Parathyroid adenoma (tissue), 2 donors: ENCODE measurements around the gene XPO5.
"Not testable (repeated sequence)": the region's sequence is repeated elsewhere in the genome, so short reads cannot be mapped to it uniquely, and the experiment has no call there.

ENCODE experiments used
- H2AFZ ChIP-seq: fragments of 300-600 bp; sonication (generic); one replicate; pipeline ENCODE4 v1.7.0; 2017; ENCODE audit warnings: antibody characterized with exemption, mild to moderate bottlenecking
- H3K27ac ChIP-seq: fragments of 300-600 bp; sonication (generic); one replicate; pipeline ENCODE4 v1.7.0; 2017
- H3K27me3 ChIP-seq: fragments of 300-600 bp; sonication (generic); one replicate; pipeline ENCODE4 v1.7.0; 2017; ENCODE audit warnings: low read length; ENCODE audit not compliant: control insufficient read depth, insufficient read depth
- H3K36me3 ChIP-seq: fragments of 300-600 bp; sonication (generic); one replicate; pipeline ENCODE4 v1.7.0; 2017; ENCODE audit warnings: low read length; ENCODE audit not compliant: control insufficient read depth, insufficient read depth
- H3K4me1 ChIP-seq: fragments of 300-600 bp; sonication (generic); one replicate; pipeline ENCODE4 v1.7.0; 2017; ENCODE audit warnings: control low read depth
- H3K4me2 ChIP-seq: fragments of 300-600 bp; sonication (generic); one replicate; pipeline ENCODE4 v1.7.0; 2017; ENCODE audit warnings: low read length
- H3K4me3 ChIP-seq: fragments of 300-600 bp; sonication (generic); one replicate; pipeline ENCODE4 v1.7.0; 2017; ENCODE audit warnings: low read depth, low read length
- H3K79me2 ChIP-seq: fragments of 300-600 bp; sonication (generic); one replicate; pipeline ENCODE4 v1.7.0; 2017; ENCODE audit warnings: control low read depth
- H3K9ac ChIP-seq: fragments of 300-600 bp; sonication (generic); one replicate; pipeline ENCODE4 v1.7.0; 2017; ENCODE audit warnings: mild to moderate bottlenecking
- H3K9me3 ChIP-seq: fragments of 300-600 bp; sonication (generic); one replicate; pipeline ENCODE4 v1.7.0; 2017; ENCODE audit warnings: low read length; ENCODE audit not compliant: control insufficient read depth
- CTCF ChIP-seq: fragments of 300-600 bp; sonication (generic); IDR thresholded peaks from one replicate; pipeline ENCODE4 v1.7.0; 2017; ENCODE audit warnings: antibody characterized with exemption, mild to moderate bottlenecking
- donor health status: primary hyperparathyroidism.

Gene XPO5

GRCh38 chr6:43608310-43608763 is 32.5 kb upstream of the XPO5 start:
- no peaks in the 10 kb centered on the region for H3K27me3 ChIP-seq
- no peaks in the 10 kb centered on the region for H3K36me3 ChIP-seq

DNA sequence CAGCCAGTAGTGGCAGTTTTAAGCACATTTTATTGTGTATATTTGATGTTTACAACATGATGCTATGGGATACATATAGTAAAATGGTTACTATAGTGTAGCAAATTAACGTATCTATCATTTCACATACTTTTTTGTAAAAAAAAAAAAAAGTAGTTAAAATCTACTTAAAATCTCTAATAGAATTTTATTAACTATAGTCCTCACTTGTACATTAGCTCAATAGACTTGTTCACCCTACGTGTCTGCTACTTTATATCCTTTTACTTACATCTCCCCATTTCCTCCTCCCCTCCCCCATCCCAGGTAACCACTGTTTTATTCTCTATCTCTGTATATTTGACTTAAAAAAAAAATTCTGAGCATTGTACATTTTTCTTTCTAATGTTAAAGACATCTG is 30.2 kb upstream of the XPO5 start:
- H3K4me1 ChIP-seq: peaks cover 2% of the 10 kb centered on the region
- no peak overlapping the region for H3K4me2 ChIP-seq
- H3K79me2 ChIP-seq: no peaks in the 10 kb centered on the region
- no peak overlapping the region for H3K4me3 ChIP-seq
- no peaks in the 10 kb centered on the region for H3K9me3 ChIP-seq
- TF ChIP-seq CTCF: no peak
- H3K27ac ChIP-seq: no peak overlapping the region
- no peak overlapping the region for H2AFZ ChIP-seq
- H3K36me3 ChIP-seq: no peaks in the 10 kb centered on the region
- no peaks in the 10 kb centered on the region for H3K27me3 ChIP-seq
- H3K9ac ChIP-seq: no peak overlapping the region

More at GRCh38 chr6:43608310-43608763, 32.5 kb upstream of the XPO5 start:
- Histone ChIP-seq H3K9me3 (no peaks in the 10 kb centered on the region), H3K4me2 (no peak overlapping the region), H3K9ac (no peak overlapping the region), H2AFZ (no peak overlapping the region), H3K4me1 (peaks cover 2% of the 10 kb centered on the region), H3K4me3 (no peak overlapping the region), H3K27ac (no peak overlapping the region), H3K79me2 (no peaks in the 10 kb centered on the region)
- TF ChIP-seq CTCF: peak; percentile 81

DNA sequence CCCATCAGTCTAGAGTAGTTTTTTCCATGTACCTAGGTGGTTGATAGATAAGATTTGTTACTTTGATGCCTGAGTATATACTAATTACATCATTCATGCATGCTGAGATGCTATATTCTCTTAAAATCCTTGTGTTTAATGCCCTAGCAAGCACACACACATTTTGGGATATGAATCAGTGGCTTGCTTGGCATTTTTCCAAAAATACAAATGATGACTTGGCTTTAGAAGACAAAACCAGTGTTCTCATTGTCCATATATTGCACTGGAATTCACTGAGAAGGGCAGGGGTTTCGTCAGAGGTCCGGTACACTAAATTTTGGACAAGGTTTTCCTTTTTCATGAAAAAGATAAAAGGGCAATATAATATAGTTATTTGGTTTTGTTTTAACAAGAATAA is 28.3 kb upstream of the XPO5 start:
- Histone ChIP-seq H3K36me3 (no peaks in the 10 kb centered on the region), H3K4me2 (no peak overlapping the region), H3K4me1 (peaks cover 2% of the 10 kb centered on the region), H3K27ac (no peak overlapping the region), H3K79me2 (no peaks in the 10 kb centered on the region), H3K4me3 (no peak overlapping the region), H2AFZ (no peak overlapping the region), H3K9ac (no peak overlapping the region), H3K9me3 (no peaks in the 10 kb centered on the region), H3K27me3 (no peaks in the 10 kb centered on the region)
- no peak for TF ChIP-seq CTCF

DNA sequence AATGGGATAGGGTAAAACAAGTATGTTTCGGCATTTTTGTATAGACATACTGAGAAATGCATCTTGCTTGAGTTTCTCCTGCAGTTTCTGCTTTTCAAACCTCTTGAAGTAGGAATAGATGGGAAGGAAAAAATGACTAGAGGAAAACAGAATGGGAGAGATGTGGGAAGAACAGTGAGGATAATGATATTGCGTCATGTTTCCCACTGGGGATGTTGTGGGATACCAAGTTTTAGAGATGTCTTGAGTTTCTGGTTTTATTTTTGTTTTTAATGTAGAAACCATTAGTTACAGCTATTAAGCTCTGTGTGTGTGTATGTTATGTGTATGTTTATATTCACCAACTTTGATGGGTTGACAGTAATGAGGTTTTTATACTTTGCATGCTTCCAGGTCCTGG is 24.8 kb upstream of the XPO5 start:
- no peak for TF ChIP-seq CTCF
- H3K4me1 ChIP-seq: no peaks in the 10 kb centered on the region
- H3K27me3 ChIP-seq: no peaks in the 10 kb centered on the region
- no peak overlapping the region for H3K9ac ChIP-seq
- H3K27ac ChIP-seq: no peak overlapping the region
- no peak overlapping the region for H3K4me3 ChIP-seq
- H3K36me3 ChIP-seq: no peaks in the 10 kb centered on the region
- H2AFZ ChIP-seq: no peak overlapping the region
- no peak overlapping the region for H3K4me2 ChIP-seq
- H3K9me3 ChIP-seq: no peaks in the 10 kb centered on the region
- H3K79me2 ChIP-seq: no peaks in the 10 kb centered on the region

- TF ChIP-seq CTCF: no peak
- Histone ChIP-seq H3K36me3 (no peaks in the 10 kb centered on the region), H3K4me3 (no peak overlapping the region), H3K27me3 (no peaks in the 10 kb centered on the region), H3K79me2 (no peaks in the 10 kb centered on the region), H2AFZ (no peak overlapping the region), H3K4me1 (no peaks in the 10 kb centered on the region), H3K9me3 (no peaks in the 10 kb centered on the region), H3K4me2 (no peak overlapping the region), H3K9ac (no peak overlapping the region), H3K27ac (no peak overlapping the region)
Measured at GRCh38 chr6:43593938-43594337, 18.1 kb upstream of the XPO5 start.

GRCh38 chr6:43589564-43589963 is 13.7 kb upstream of the XPO5 start:
- not testable (repeated sequence) for H3K4me1 ChIP-seq, H3K27me3 ChIP-seq, H3K36me3 ChIP-seq, H3K27ac ChIP-seq, H2AFZ ChIP-seq, H3K4me2 ChIP-seq, H3K9me3 ChIP-seq, H3K9ac ChIP-seq, H3K79me2 ChIP-seq, H3K4me3 ChIP-seq
